Esophagus squamous epithelium (tissue), 4 donors: ENCODE measurements around the gene ZSCAN16.

Experiments used
- CTCF ChIP-seq, 6 experiments: fragments of 450-650 bp in 4 of 6; fragments of 200-600 bp in 2 of 6; sonication (generic) in 2 of 6; IDR thresholded peaks; one replicate each; pipeline ENCODE4 v1.5.1; 2016 to 2019; ENCODE audit warnings: antibody characterized with exemption in 6 of 6, mild to moderate bottlenecking in 4 of 6, moderate library complexity in 4 of 6
- POLR2A ChIP-seq, 4 donors: fragments of 450-650 bp; IDR thresholded peaks; one replicate each; pipeline ENCODE4 v1.6.1; 2017; ENCODE audit warnings: antibody characterized with exemption in 4 of 4, mild to moderate bottlenecking in 4 of 4, moderate library complexity in 3 of 4

- TF ChIP-seq CTCF (IDR thresholded peaks at IDR 0.05) (no peak), POLR2A (IDR thresholded peaks at IDR 0.05) (no peak)
Observed at GRCh38 chr6:28125401-28125800, 992 bp downstream of the ZSCAN16 start.
